HCT116 (cell line): ENCODE data around the gene SPATA7.

Source experiments
- POLR2AphosphoS5 ChIP-seq: IDR thresholded peaks from 2 replicates; pipeline ENCODE4 v1.6.1; 2011; ENCODE audit warnings: mild to moderate bottlenecking, low read depth, low read length, moderate library complexity
- TF ChIP-seq, protein P1 (sequence below), 3 experiments: fragments of 200-600 bp in 1 of 3; sonication (generic) in 1 of 3; IDR thresholded peaks in 2 of 3; conservative IDR thresholded peaks in 1 of 3; 2 replicates each; pipeline ENCODE4 v1.5.1; 2012 to 2017; ENCODE audit warnings: low read depth in 2 of 3, low read length in 2 of 3, antibody characterized with exemption in 1 of 3, borderline replicate concordance in 1 of 3, control low read depth in 1 of 3, mild to moderate bottlenecking in 1 of 3, mixed read lengths in 1 of 3, mixed run types in 1 of 3, moderate library complexity in 1 of 3; ENCODE audit not compliant: insufficient read depth in 1 of 3

DNA sequence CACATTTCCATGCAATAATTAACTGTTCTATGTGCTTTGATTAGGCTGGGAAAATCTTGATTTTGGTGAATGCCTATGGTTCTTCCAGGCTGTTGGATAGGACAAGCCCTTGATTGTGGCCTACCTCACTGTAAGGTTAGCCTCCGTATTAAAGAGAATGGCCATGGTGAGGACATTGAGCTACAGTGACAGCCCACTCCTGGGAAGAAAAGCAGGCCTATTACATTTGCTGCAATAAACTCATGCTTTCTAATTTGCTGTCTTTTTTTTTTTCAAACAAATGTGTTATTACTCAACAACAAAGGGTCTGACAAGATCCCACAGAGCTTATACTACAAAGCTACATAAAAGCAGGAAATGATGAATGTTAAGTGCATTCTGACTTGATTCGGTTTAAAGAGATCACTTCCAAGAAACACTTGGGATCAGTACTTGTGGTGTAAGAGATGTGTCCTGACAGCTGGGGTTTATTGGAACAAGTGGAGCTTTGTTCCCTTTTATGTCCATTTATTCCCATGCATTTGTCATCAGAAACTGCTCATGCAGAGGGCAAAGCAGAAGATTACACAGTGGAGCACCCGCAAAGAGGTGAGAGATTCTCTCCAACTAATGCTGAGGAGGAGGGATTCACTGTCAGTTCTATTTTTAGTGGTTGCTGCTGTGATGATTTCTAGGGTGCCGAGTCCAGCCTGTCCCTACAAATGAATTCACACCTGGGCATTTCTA is 33.3 kb upstream of the SPATA7 start:
- no peak for TF ChIP-seq POLR2AphosphoS5
- TF ChIP-seq, protein P1, sequence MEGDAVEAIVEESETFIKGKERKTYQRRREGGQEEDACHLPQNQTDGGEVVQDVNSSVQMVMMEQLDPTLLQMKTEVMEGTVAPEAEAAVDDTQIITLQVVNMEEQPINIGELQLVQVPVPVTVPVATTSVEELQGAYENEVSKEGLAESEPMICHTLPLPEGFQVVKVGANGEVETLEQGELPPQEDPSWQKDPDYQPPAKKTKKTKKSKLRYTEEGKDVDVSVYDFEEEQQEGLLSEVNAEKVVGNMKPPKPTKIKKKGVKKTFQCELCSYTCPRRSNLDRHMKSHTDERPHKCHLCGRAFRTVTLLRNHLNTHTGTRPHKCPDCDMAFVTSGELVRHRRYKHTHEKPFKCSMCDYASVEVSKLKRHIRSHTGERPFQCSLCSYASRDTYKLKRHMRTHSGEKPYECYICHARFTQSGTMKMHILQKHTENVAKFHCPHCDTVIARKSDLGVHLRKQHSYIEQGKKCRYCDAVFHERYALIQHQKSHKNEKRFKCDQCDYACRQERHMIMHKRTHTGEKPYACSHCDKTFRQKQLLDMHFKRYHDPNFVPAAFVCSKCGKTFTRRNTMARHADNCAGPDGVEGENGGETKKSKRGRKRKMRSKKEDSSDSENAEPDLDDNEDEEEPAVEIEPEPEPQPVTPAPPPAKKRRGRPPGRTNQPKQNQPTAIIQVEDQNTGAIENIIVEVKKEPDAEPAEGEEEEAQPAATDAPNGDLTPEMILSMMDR (IDR thresholded peaks at IDR 0.05 in 2 of 3, conservative IDR thresholded peaks at IDR 0.05 in 1 of 3; ENCODE audit: borderline replicate concordance in 1 of 3, insufficient read depth in 1 of 3, low read depth in 2 of 3, low read length in 2 of 3) = no peak
